Uterus (tissue), 2 donors: ENCODE results near the gene GRIP1.

ENCODE experiments used
- POLR2A ChIP-seq, 2 donors: fragments of 450-650 bp; IDR thresholded peaks; one replicate each; pipeline ENCODE4 v1.6.1; 2016; ENCODE audit warnings: antibody characterized with exemption in 2 of 2, mild to moderate bottlenecking in 1 of 2, moderate library complexity in 1 of 2
- TF ChIP-seq, protein P1 (sequence below), 4 experiments: fragments of 200-600 bp in 2 of 4; fragments of 450-650 bp in 2 of 4; sonication (generic) in 2 of 4; IDR thresholded peaks; one replicate each; pipeline ENCODE4 v1.5.1; 2016 to 2019; ENCODE audit warnings: antibody characterized with exemption in 4 of 4, mild to moderate bottlenecking in 2 of 4, moderate library complexity in 1 of 4

DNA sequence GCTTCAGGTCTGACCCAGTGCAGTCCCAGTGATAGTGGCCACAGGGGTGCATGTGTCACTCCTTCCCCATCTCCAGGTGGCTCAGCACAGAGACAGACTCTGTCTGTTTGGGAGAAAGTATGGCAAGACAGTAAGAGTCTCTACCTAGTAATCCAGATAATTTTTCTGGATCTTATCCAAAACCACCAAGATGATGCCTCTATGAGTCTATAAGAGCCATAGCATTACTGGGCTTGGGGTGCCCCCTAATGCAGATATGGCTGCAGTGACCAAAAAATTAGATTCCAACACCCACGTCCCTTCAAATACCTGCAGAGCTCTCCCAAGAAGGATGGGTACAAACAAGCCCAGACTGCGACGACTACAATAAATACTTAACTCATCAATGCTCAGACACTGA lies 123.8 kb downstream of the GRIP1 start:
- TF ChIP-seq, protein P1, sequence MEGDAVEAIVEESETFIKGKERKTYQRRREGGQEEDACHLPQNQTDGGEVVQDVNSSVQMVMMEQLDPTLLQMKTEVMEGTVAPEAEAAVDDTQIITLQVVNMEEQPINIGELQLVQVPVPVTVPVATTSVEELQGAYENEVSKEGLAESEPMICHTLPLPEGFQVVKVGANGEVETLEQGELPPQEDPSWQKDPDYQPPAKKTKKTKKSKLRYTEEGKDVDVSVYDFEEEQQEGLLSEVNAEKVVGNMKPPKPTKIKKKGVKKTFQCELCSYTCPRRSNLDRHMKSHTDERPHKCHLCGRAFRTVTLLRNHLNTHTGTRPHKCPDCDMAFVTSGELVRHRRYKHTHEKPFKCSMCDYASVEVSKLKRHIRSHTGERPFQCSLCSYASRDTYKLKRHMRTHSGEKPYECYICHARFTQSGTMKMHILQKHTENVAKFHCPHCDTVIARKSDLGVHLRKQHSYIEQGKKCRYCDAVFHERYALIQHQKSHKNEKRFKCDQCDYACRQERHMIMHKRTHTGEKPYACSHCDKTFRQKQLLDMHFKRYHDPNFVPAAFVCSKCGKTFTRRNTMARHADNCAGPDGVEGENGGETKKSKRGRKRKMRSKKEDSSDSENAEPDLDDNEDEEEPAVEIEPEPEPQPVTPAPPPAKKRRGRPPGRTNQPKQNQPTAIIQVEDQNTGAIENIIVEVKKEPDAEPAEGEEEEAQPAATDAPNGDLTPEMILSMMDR (IDR thresholded peaks at IDR 0.05), result no peak
- no peak for TF ChIP-seq POLR2A (IDR thresholded peaks at IDR 0.05)
